GM21825 (cell line): ENCODE data around the gene CLEC11A.
"Not testable (repeated sequence)": the region's sequence is repeated elsewhere in the genome, so short reads cannot be mapped to it uniquely, and the experiment has no call there.

Source experiments
- ATAC-seq: cut with Tn5 transposase; IDR thresholded peaks from one replicate; pipeline ENCODE4 v1.9.1; 2021; ENCODE audit warnings: mild to moderate bottlenecking, moderate library complexity; ENCODE audit not compliant: unreplicated experiment

The CLEC11A gene

DNA sequence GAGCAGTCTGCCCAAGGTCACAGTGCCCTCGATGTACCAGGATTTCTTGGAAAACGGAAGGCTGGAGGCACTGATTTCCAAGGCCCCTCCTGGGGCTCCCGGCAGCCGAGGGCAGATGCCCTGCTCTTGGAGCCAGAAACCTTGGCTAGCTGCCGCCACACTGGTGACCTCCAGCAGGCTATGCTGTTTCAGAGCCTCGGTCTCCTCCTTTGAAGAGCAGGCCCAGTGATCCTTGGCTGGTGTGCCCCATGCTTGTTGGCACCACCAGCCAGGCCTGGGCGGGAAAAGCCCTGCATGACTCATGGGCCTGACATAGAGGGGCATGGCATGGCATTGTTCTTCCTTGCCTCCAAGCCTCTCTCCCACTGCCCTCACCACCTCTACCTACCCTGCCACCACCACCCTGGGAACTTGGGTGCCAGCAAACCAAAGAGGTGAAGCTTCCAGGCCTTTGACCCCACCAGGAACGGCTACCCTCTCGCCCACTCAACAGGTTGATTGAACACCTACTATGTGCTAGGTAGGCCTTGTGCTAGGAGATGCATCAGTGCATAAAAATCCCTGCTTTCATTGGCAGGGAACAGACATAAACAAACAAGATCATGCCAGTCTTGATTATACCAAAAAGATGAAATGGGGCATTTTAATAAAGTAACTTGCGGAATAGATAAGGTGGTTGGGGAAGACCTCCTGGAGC, 1.6 kb upstream of the CLEC11A start:
- no peak for ATAC-seq

GRCh38 chr19:50722201-50723013, 757 bp upstream of the CLEC11A start:
- no peak for ATAC-seq

GRCh38 chr19:50723735-50724521, 764 bp downstream of the CLEC11A start:
- ATAC-seq = no peak

DNA sequence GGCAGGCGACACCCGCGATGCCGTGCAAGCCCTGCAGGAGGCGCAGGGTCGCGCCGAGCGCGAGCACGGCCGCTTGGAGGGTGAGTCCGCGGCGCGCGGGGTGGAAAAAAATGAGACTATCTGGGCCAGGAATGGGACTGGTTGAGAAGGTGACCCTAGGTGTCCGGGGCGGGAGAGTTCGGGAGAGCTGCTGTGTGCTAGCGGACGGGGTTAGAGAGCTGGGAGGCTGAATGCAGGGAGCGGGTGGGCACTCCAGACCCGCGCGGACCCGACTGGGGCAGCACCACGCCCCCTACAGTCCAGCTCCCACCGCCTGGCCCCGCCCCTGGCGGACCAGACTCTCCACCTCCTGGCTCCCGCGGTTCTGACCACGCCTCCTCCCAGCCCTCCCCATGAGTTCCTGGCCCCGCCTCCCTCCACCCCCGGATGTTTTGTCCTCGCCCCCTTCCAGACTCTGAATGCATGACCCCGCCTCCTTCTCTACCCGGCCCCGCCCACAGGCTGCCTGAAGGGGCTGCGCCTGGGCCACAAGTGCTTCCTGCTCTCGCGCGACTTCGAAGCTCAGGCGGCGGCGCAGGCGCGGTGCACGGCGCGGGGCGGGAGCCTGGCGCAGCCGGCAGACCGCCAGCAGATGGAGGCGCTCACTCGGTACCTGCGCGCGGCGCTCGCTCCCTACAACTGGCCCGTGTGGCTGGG, 1.5 kb downstream of the CLEC11A start:
- ATAC-seq = peak; percentile 63

DNA sequence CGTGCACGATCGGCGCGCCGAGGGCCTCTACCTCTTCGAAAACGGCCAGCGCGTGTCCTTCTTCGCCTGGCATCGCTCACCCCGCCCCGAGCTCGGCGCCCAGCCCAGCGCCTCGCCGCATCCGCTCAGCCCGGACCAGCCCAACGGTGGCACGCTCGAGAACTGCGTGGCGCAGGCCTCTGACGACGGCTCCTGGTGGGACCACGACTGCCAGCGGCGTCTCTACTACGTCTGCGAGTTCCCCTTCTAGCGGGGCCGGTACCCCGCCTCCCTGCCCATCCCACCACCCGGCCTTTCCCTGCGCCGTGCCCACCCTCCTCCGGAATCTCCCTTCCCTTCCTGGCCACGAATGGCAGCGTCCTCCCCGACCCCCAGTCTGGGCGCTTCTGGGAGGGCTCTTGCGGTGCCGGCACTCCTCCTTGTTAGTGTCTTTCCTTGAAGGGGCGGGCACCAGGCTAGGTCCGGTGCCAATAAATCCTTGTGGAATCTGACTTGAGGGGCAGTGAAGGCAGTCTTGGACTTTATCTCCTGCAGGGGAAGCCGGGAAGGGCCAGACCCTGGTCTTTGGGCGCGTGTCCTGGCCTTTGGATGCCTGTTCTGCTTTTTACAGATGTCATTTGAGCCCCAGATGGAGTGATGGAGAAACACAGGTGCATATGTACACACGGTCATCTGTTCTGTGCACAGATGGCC, 2.2 kb downstream of the CLEC11A start:
- ATAC-seq = no peak

DNA sequence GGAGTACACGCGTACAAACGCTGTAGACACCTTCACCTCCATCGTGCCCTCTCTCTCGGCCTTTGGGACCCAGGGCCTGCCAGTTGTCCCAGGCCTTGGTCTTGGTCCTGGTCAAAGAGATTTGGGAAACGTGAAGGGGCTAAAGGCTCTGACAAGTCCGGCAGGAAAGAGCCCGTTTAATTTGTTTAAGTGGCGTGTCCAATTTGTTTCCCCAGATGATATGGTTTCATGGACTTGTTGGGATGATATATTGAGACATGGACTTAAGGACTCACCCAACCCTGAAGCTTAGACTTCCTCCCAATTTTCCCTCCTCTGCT, 2.7 kb downstream of the CLEC11A start:
- ATAC-seq = no peak

DNA sequence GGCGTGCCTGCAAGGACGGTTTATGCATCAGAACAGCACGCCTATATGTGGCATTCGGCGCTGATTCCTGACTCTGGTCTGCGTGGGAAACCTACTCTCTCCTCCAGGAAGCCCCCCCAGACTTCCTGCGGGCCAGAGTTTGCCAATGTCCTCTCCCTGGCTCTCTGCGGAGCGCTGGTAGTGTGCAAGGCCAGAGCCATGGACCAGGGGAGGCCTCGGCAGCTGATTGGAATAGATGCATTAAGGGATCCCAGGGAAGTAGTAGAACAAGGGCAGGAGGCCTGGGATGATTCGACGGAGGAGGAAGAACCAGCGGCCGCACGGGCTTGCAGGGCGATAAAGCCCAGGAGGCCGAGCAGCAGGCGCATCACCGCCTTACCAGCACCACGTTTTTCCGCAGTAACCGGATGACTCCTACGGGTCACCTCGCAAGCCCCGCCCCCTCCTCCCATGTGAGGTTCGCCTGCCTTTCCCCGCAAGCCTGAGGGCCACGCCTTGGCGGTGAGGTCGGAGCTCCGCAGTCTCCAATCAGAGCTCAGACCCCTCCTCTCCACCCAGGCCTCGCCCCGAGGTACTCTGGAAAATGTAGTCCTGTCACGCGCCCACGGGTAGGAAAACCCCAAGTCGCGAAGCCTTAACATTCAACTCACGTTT, 5.0 kb downstream of the CLEC11A start:
- no peak for ATAC-seq

DNA sequence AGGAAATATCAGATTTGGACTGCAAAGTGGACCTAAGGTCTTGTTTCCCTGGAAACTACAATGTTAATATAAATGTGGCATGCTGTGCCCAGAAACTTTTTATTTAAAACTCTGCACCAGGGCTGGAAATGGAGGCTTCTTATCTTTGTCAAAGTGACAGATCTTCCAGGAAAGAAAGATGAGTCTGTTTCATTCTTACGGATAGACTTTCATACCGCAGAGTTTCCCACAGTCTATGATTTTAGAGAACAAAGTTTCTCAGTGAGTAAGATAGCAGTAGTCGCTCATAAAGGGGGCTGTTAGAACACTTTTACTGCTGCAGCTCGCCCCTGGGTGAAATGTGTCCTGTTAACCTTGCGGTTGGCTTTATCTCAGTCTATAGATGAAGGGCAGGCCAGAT, 6.7 kb downstream of the CLEC11A start:
- ATAC-seq = no peak

DNA sequence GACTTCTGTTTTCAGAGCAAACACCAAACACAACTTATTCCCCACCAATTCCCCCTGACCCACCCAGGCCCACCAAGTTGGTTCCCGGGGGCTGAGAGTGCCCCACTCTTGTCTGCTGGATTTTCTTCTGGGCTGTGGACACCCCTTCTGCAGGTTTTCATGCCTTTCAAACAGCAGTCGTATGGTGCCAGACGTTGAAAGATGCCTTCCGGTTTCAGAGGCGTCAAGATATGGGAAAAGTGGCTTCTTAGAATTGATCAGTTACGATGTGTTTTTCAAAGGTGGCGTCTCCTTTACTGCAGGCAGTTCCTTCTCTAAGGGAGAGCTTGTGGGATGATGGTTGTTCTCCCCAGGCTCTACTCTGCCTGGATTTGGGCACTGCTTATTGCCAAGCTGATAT, 12.7 kb downstream of the CLEC11A start:
- ATAC-seq = no peak

DNA sequence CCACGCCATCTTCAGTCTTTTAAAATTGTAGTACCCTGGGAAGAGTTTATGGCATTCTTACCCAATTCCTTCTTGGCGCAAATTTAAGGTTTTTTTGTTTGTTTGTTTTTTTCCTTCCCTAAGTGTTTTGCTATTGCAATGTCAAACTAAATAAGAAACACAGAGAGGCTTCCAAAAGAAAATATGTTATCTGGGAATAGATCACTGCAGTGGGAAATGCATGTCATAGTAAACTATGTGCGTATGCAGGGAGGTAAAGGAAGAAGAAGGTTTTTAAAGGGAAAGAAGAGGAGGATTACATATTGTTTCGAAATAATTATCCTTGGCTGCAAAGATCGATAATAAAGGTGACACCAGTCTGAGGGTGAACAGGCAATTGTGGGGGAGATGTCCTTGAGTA, 13.2 kb downstream of the CLEC11A start:
- ATAC-seq = no peak

GRCh38 chr19:50739132-50739913, 16.2 kb downstream of the CLEC11A start:
- no peak for ATAC-seq

DNA sequence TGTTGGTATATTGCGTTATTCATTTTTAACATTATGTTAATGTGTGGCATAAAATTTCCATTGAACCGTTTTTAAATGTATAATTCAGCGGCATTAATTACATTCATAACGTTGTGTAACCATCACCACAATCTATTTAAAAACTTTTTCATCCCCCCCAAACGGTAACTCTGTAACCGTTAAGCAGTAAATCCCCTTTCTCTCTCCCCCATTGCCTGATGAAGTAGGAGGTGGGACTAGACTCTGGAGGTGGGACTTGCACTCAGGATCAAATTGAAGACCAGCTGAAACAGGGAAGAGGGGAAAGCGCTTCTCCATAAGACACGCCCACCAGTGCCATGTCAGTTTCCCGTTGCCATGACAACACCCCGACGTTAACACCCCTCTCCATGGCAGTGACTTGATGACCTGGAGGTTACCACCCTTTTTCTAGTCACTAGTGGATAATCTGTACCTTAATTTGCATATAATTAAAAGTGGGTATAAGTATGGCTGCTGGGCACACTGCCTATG, 16.8 kb downstream of the CLEC11A start:
- no peak for ATAC-seq

- no peak for ATAC-seq
These were observed 18.2 kb downstream of the CLEC11A start for GRCh38 chr19:50741179-50741933.

DNA sequence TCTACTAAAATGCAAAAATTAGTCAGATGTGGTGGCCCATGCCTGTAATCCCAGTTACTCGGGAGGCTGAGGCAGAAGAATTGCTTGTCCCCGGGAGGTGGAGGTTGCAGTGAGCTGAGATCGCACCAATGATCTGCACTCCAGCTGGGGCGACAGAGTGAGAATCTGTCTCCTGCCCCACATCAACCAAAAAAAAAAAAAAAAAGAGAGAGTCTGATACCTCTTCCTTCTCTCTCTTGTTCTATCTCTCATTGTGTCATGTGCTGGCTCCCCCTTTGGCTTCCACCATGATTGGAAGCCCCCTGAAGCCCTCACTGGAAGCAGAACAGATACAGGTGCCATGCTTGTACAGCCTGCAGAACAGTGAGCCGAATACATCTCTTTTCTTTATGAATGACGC, 20.4 kb downstream of the CLEC11A start:
- no peak for ATAC-seq

DNA sequence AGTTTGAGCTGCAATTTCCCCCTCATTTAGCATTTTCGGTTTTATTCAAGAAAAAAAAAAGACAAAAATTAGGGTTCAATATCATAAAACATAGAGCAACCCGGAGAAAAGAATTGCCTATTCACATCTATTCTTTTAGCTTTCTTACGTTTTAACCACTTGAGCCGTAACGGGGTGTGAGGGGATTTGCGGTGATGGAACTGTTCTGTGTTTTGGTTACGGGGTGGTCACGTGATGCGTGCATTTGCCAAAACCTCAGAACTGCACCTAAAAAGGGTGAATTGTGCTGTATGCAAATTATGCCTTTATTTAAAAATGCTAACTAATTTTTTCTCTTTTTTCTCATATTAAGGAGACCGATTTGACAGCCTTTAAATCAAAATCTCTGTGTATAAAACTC, 22.1 kb downstream of the CLEC11A start:
- no peak for ATAC-seq

- not testable (repeated sequence) for ATAC-seq
These were observed 24.0 kb downstream of the CLEC11A start for GRCh38 chr19:50747141-50747540.

DNA sequence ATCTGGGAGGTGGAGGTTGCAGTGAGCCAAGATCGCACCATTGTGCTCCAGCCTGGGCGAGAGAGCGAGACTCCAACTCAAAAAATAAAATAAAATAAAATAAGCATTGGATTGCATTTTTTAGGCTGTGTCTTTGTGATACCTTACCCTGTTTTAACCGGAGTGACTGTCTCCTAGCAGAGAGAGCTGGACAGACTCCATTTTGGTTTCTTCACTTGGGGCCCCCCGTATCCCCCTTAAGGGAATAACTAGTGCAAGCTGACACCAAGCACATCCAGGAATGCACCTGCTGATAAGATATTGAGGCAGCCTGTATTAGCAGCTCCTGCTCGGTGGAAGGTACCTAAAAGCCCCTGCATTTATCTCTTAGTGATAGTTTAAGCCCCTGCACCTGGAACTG, 26.3 kb downstream of the CLEC11A start:
- ATAC-seq = no peak

GRCh38 chr19:50750010-50750409, 26.8 kb downstream of the CLEC11A start:
- no peak for ATAC-seq
